Measurements from ENCODE around the gene SLX4IP.

The SLX4IP gene

GRCh38 chr20:10561302-10561701 is 126.2 kb downstream of the SLX4IP start:
- no peak for TF ChIP-seq POLR2AphosphoS5 (IDR thresholded peaks at IDR 0.05; ENCODE audit: low read depth, low read length)
- no peak for TF ChIP-seq FOXP2 (optimal IDR thresholded peaks at IDR 0.05; ENCODE audit: borderline replicate concordance, extremely low read depth, extremely low read length, insufficient read depth)
- no peak for TF ChIP-seq REST (IDR thresholded peaks at IDR 0.05; ENCODE audit: insufficient read depth in 1 of 2, low read depth in 2 of 2, low read length in 2 of 2)
- TF ChIP-seq TAF1 (IDR thresholded peaks at IDR 0.05; ENCODE audit: borderline replicate concordance, insufficient read depth, low read length) = no peak
- no peak for TF ChIP-seq SIN3A (IDR thresholded peaks at IDR 0.05; ENCODE audit: borderline replicate concordance, insufficient read depth, low read length)

GRCh38 chr20:10562899-10563298 is 127.8 kb downstream of the SLX4IP start:
- TF ChIP-seq SIN3A (IDR thresholded peaks at IDR 0.05; ENCODE audit: borderline replicate concordance, insufficient read depth, low read length) = no peak
- TF ChIP-seq POLR2AphosphoS5 (IDR thresholded peaks at IDR 0.05; ENCODE audit: low read depth, low read length) = no peak
- no peak for TF ChIP-seq FOXP2 (optimal IDR thresholded peaks at IDR 0.05; ENCODE audit: borderline replicate concordance, extremely low read depth, extremely low read length, insufficient read depth)
- TF ChIP-seq TAF1 (IDR thresholded peaks at IDR 0.05; ENCODE audit: borderline replicate concordance, insufficient read depth, low read length) = no peak
- no peak for TF ChIP-seq REST (IDR thresholded peaks at IDR 0.05; ENCODE audit: insufficient read depth in 1 of 2, low read depth in 2 of 2, low read length in 2 of 2)

GRCh38 chr20:10563935-10564492 is 128.9 kb downstream of the SLX4IP start:
- no peak for TF ChIP-seq FOXP2 (optimal IDR thresholded peaks at IDR 0.05; ENCODE audit: borderline replicate concordance, extremely low read depth, extremely low read length, insufficient read depth)
- no peak for TF ChIP-seq POLR2AphosphoS5 (IDR thresholded peaks at IDR 0.05; ENCODE audit: low read depth, low read length)
- TF ChIP-seq TAF1 (IDR thresholded peaks at IDR 0.05; ENCODE audit: borderline replicate concordance, insufficient read depth, low read length) = no peak
- no peak for TF ChIP-seq REST (IDR thresholded peaks at IDR 0.05; ENCODE audit: insufficient read depth in 1 of 2, low read depth in 2 of 2, low read length in 2 of 2)
- no peak for TF ChIP-seq SIN3A (IDR thresholded peaks at IDR 0.05; ENCODE audit: borderline replicate concordance, insufficient read depth, low read length)

GRCh38 chr20:10565191-10565921 is 130.3 kb downstream of the SLX4IP start:
- TF ChIP-seq TAF1 (IDR thresholded peaks at IDR 0.05; ENCODE audit: borderline replicate concordance, insufficient read depth, low read length) (no peak), POLR2AphosphoS5 (IDR thresholded peaks at IDR 0.05; ENCODE audit: low read depth, low read length) (no peak), SIN3A (IDR thresholded peaks at IDR 0.05; ENCODE audit: borderline replicate concordance, insufficient read depth, low read length) (no peak), FOXP2 (optimal IDR thresholded peaks at IDR 0.05; ENCODE audit: borderline replicate concordance, extremely low read depth, extremely low read length, insufficient read depth) (no peak), REST (IDR thresholded peaks at IDR 0.05; ENCODE audit: insufficient read depth in 1 of 2, low read depth in 2 of 2, low read length in 2 of 2) (no peak)

All from PFSK-1 (cell line).